Amygdala (tissue), 56 donors: ENCODE results near the gene PLCL2.

ENCODE experiments used
- DNase-seq, 56 donors: peaks; one replicate each; lab custom pipeline; 2025; lab: John Stamatoyannopoulos, UW

Gene PLCL2

GRCh38 chr3:17035033-17035432, 150.3 kb downstream of the PLCL2 start:
- no peak for DNase-seq

GRCh38 chr3:17035966-17036365, 151.2 kb downstream of the PLCL2 start:
- no peak for DNase-seq

- DNase-seq: no peak
These were observed 153.4 kb downstream of the PLCL2 start for GRCh38 chr3:17038141-17038540.

GRCh38 chr3:17038900-17039553, 154.3 kb downstream of the PLCL2 start:
- DNase-seq: no peak

- no peak for DNase-seq
These were observed 154.8 kb downstream of the PLCL2 start for GRCh38 chr3:17039594-17039993.

- DNase-seq: peak in 12 of 56 donors; percentile 2 to 48 (median 12)
These were observed 155.7 kb downstream of the PLCL2 start for GRCh38 chr3:17040322-17040989.

- no peak for DNase-seq
These were observed 156.2 kb downstream of the PLCL2 start for GRCh38 chr3:17040990-17041377.

- no peak for DNase-seq
These were observed 160.1 kb downstream of the PLCL2 start for GRCh38 chr3:17044855-17045254.

- DNase-seq: no peak
These were observed 160.9 kb downstream of the PLCL2 start for GRCh38 chr3:17045705-17046104.

GRCh38 chr3:17046623-17047022, 161.9 kb downstream of the PLCL2 start:
- DNase-seq: no peak

GRCh38 chr3:17047162-17047561, 162.4 kb downstream of the PLCL2 start:
- no peak for DNase-seq

GRCh38 chr3:17047894-17048293, 163.1 kb downstream of the PLCL2 start:
- DNase-seq: no peak

GRCh38 chr3:17050071-17050470, 165.3 kb downstream of the PLCL2 start:
- DNase-seq: no peak

- DNase-seq: no peak
These were observed 165.8 kb downstream of the PLCL2 start for GRCh38 chr3:17050506-17050905.

GRCh38 chr3:17052363-17052762, 167.6 kb downstream of the PLCL2 start:
- no peak for DNase-seq

GRCh38 chr3:17054301-17054981, 169.7 kb downstream of the PLCL2 start:
- DNase-seq: no peak

GRCh38 chr3:17054982-17055343, 170.2 kb downstream of the PLCL2 start:
- no peak for DNase-seq

- no peak for DNase-seq
These were observed 170.9 kb downstream of the PLCL2 start for GRCh38 chr3:17055374-17056276.

GRCh38 chr3:17057321-17057720, 172.6 kb downstream of the PLCL2 start:
- DNase-seq: no peak

GRCh38 chr3:17059989-17060550, 175.3 kb downstream of the PLCL2 start:
- DNase-seq: no peak

- no peak for DNase-seq
These were observed 176.2 kb downstream of the PLCL2 start for GRCh38 chr3:17061005-17061404.
